Measurements from ENCODE around the gene CCN2.

The CCN2 gene

GRCh38 chr6:131950767-131951575 is at the start of gene CCN2:
CCN2 (minus strand) TSS chr6:131951372; CDS start chr6:131951172, 200 bp downstream.
- no peak for DNase-seq (ENCODE audit: low read depth)

GRCh38 chr6:132000296-132000695 is 49.1 kb upstream of the CCN2 start:
- DNase-seq (ENCODE audit: low read depth), result no peak

GRCh38 chr6:131999545-132000146 is 48.5 kb upstream of the CCN2 start:
- no peak for DNase-seq (ENCODE audit: low read depth)

GRCh38 chr6:131998255-131998982 is 47.2 kb upstream of the CCN2 start:
- DNase-seq (ENCODE audit: low read depth), result no peak

- no peak for DNase-seq (ENCODE audit: low read depth)
Observed at GRCh38 chr6:131997429-131998153, 46.4 kb upstream of the CCN2 start.

- DNase-seq (ENCODE audit: low read depth), result no peak
Observed at GRCh38 chr6:131995917-131996316, 44.7 kb upstream of the CCN2 start.

GRCh38 chr6:131992557-131992956 is 41.4 kb upstream of the CCN2 start:
- DNase-seq (ENCODE audit: low read depth), result no peak

GRCh38 chr6:131989036-131989435 is 37.9 kb upstream of the CCN2 start:
- DNase-seq (ENCODE audit: low read depth), result no peak

GRCh38 chr6:131982740-131983259 is 31.6 kb upstream of the CCN2 start:
- DNase-seq (ENCODE audit: low read depth), result no peak

- no peak for DNase-seq (ENCODE audit: low read depth)
Observed at GRCh38 chr6:131981624-131981978, 30.4 kb upstream of the CCN2 start.

GRCh38 chr6:131980791-131981623 is 29.8 kb upstream of the CCN2 start:
- no peak for DNase-seq (ENCODE audit: low read depth)

GRCh38 chr6:131980338-131980790 is 29.2 kb upstream of the CCN2 start:
- DNase-seq (ENCODE audit: low read depth), result no peak

- no peak for DNase-seq (ENCODE audit: low read depth)
Observed at GRCh38 chr6:131979515-131980337, 28.6 kb upstream of the CCN2 start.

- no peak for DNase-seq (ENCODE audit: low read depth)
Observed at GRCh38 chr6:131978522-131978921, 27.4 kb upstream of the CCN2 start.

- no peak for DNase-seq (ENCODE audit: low read depth)
Observed at GRCh38 chr6:131976545-131977061, 25.4 kb upstream of the CCN2 start.

GRCh38 chr6:131972741-131973140 is 21.6 kb upstream of the CCN2 start:
- no peak for DNase-seq (ENCODE audit: low read depth)

- no peak for DNase-seq (ENCODE audit: low read depth)
Observed at GRCh38 chr6:131970076-131970859, 19.1 kb upstream of the CCN2 start.

GRCh38 chr6:131968656-131969055 is 17.5 kb upstream of the CCN2 start:
- DNase-seq (ENCODE audit: low read depth), result no peak

- DNase-seq (ENCODE audit: low read depth), result no peak
Observed at GRCh38 chr6:131967948-131968347, 16.8 kb upstream of the CCN2 start.
